Bone marrow (tissue), 2 donors: ENCODE results near the gene CELSR1.

Experiments
- DNase-seq, 2 donors: peaks; one replicate each; lab custom pipeline; 2025; lab: John Stamatoyannopoulos, UW

Gene CELSR1

DNA sequence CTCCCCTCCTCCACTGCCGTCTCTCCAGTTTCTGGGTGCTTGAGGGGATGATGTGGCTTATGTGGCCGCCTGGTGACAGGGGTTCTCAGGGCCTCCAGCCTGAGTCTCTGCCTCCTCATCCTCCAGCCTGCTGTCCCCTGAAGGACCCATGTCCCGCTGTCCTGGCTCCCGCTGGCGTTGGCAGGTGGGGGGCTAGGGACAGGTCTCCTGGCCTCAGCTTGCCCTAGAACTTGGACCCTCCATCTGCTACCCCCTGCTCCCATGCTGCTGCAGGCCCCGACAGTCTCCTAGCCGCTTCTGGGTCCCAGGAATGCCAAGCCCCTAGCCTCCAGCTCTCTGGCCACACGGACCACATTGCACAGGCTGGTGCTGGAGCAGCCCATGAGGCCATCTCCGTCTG, 13.9 kb upstream of the CELSR1 start:
- no peak for DNase-seq

- DNase-seq: no peak
Observed at GRCh38 chr22:46549971-46550641, 12.7 kb upstream of the CELSR1 start.

DNA sequence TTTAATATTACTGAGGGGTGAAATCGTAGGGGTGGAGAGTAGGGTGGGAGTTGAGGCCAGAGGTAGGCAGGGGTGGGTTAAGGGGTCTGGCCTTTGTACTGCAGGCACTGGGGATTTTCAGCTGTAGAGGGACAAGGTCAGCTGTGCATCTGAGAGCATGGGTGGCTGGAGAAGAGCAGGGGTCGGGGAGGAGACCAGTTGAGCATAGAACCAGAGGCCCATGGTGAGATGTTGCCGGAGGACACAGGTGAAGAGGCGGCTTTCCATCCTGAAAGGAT, 12.1 kb upstream of the CELSR1 start:
- DNase-seq: no peak

GRCh38 chr22:46547883-46548244, 10.4 kb upstream of the CELSR1 start:
- no peak for DNase-seq

DNA sequence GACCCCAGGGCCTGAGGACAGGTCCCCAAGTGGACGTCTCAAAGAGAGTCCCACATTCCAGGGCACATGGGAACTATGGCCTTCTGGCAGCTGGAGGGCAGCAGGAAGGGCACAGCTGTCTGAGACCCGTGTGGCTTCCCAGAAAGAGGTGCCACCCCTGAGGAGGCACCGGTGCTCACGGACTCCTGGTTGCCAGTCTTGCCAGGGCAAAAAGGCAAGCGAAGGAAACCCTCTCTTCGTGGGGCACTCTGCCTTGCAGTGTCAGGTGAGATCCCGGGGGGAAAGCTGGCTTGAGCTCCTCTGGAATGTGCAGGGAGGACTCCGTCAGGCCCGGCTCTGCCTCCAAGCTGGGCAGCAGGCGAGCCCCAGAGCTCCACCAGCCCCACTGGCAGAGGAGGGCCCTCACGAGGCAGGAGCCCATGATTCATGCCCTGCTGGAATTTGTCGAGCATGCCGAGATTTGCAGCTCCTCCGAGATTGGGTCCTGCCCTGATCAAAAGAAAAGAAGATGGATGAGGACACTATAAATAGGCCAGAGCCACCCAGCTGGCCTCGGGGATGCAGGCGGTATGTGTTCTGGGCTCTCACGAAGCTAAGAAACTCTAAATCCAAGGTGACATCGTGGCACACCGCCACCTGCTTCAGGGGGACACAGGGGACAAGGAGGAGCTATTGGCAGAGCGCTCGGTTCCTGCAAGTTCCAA, 9.9 kb upstream of the CELSR1 start:
- no peak for DNase-seq

DNA sequence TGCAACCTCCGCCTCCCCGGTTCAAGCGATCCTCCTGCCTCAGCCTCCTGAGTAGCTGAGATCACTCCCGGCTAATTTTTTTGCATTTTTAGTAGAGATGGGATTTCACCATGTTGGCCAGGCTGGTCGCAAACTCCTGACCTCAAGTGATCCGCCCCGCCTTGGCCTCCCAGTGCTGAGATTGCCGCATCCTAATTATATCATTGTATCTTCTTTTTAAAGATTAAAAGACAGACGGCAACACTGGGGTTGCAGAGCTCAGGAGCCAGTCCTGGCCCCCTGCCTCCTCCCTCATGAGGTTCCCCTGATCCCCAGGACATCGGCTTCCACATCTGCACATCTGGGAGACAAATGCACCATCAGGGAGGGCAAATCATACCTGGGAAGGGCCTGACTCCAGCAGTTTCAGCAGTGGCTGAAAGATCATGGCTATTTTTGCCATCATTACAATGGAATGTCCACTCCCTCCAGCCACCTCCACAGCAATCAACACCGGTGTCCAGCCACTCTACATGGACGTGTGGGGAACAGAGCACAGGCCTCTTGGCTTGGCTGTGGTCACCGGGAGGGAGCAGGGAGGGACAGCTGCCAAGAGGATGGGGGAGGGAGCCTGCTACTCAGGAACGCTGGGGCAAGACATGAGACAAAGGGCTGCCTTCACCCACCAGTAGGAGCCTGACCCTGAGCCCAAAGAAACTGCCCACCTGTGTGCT, 9.2 kb upstream of the CELSR1 start:
- DNase-seq: no peak

GRCh38 chr22:46545086-46545792, 7.8 kb upstream of the CELSR1 start:
- DNase-seq: peak in 1 of 2 donors; percentile 2

DNA sequence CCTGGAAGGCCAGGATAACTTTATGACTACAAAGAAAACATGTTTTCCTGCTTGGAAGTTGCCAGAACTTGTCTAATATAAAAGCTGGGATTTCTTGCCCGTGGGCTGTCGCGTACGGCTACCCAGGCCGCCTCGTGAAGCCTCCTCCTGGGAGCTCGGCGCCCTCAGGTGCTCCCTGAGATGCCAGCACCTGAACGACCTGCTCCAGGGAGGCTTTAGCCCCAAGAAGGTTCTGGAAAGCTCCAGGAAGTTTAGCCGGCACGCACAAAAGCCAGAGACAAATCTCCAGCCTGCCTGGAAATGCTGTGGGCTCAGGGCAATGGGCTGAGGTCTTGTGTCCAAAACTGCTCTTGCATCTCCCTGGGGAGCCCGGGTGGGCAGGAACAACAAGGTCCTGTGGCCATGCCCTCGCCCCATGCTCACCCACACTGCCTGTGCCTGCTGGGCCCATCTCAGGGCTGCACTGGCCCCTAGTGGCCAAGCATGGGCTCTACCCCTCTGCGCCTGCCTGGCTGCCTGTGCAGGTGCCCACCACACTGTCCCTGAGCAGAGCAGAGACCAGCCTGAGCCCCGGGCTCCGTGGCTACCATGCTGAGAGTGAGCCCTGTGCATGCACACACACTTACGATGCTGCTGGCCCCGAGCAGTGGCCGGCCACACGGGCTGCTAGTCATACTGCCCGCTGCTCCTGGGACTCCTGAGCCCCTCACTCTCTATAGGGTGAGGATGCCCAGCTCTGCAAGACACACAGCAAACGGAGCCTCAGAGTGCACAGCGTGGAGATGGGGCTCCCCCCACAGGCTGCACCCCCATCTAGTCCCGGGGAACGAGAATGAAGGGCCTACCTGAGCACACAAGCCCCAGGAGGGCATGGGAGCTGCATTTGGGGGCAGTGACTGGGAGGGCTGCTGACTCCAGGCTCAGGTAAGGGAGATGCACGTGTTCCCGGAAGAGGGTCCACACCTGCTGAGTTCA, 4.9 kb upstream of the CELSR1 start:
- DNase-seq: peak; percentile 38 to 47

DNA sequence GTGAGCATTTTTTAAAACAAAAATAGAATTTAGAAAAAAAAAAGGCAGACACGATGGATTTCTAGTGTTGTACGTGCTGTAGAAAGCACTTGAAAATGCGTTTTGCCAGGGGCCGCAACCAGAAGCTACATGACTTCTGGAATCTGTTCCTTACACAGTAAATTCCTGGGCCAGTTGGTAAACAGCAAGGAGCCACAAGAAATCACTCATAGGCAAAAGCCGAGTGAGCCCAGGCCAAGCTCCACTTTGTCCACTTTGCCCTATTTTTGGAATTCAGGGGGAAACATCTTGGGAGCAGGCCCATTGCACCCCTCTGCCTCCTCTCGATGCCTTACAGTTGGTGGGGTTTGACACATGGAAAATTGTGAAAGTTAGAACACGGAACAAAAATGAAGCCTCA, 4.1 kb upstream of the CELSR1 start:
- DNase-seq: no peak

DNA sequence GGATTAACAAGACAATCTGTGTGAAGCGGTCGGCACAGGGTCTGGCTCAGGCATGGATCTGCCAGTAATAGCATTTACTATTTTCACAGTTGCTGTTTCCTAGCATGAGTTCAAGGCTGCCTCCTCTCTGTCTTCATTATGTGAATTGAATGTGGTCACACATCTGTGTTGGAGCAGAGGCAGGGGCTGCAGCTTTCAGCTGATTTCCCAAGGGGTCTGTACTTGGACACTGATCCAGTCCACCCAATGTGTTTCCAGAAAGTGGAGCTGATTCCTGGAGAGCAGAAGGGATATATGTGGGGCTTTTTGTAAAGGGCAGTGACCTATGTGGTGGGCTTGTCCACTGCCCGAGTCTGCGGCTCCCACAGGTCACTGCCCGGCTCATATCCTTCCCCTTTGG, 3.5 kb upstream of the CELSR1 start:
- DNase-seq: no peak

- no peak for DNase-seq
Observed at GRCh38 chr22:46539169-46539568, 1.7 kb upstream of the CELSR1 start.

- no peak for DNase-seq
Observed at GRCh38 chr22:46538814-46539160, 1.4 kb upstream of the CELSR1 start.

DNA sequence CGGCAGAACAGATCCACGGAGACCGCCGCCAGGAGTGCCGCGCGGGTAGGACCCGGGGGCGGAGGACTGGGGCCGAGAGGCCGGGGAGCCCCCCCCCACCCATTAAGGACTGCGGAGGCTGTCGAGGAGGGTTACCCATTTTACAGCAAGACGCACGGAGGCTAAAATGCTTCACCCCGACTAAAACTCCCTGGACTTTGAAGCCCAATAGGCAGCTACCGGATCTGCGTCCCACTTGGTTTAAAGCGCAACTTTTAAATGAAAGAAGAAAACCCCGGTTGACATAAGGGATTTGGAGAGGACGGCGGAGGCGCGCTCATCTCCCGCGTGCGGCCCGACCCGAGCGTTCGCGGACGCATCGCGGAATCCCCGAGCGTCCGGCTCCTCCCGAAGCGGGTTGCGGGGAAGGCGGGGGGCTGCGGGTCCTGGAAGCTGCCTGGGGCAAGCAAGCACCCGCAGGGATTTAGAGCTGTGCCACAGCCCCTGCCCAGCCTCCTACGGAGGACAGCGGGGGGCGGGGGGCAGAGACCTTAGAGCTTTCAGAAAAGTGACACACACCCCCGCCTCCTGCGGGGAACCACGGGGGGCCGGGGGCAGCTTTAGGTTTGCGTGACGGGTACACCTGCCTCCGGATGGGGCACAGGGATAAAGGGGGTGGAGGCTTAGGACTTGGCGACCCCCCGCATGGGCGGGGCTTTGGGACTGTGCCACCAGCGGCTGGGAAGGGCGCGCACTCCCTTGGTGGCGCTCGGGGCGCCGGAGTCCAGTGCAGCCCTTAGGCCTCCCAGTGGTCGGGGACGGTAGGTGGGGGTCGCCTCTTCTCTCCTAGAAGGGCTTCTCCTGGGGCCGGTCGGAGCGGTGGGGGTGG, 760 bp upstream of the CELSR1 start:
- no peak for DNase-seq

GRCh38 chr22:46536537-46537224, 739 bp downstream of the CELSR1 start:
- DNase-seq: no peak

DNA sequence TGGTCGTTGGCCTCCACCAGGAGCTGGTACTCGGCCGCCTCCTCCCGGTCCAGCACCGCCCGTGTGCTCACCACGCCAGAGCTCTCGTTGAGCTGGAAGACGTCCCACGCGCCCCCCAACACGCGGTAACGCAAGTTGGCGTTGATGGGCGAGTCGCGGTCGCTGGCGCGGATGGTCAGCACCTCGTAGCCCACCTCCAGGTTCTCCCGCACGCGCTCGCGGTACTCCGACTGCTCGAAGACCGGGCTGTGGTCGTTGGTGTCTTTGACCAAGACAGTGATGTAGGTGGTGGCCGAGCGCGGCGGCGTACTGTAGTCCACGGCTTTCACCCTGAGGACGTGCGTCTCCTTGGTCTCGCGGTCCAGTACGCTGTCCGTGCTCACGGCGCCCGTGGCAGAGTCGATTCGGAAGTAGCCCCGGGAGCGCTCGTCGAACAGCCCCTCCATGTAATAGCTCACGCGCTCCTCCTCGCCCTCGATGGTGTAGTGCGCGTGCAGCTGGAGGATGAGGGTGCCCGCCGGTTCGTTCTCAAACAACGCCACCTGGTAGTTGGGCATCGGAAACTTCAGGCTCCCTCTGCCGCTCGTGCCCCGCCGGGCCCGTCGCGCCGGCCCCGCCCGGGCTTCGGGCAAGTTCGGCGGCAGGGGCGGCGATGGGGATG, 1.4 kb downstream of the CELSR1 start:
- DNase-seq: no peak

DNA sequence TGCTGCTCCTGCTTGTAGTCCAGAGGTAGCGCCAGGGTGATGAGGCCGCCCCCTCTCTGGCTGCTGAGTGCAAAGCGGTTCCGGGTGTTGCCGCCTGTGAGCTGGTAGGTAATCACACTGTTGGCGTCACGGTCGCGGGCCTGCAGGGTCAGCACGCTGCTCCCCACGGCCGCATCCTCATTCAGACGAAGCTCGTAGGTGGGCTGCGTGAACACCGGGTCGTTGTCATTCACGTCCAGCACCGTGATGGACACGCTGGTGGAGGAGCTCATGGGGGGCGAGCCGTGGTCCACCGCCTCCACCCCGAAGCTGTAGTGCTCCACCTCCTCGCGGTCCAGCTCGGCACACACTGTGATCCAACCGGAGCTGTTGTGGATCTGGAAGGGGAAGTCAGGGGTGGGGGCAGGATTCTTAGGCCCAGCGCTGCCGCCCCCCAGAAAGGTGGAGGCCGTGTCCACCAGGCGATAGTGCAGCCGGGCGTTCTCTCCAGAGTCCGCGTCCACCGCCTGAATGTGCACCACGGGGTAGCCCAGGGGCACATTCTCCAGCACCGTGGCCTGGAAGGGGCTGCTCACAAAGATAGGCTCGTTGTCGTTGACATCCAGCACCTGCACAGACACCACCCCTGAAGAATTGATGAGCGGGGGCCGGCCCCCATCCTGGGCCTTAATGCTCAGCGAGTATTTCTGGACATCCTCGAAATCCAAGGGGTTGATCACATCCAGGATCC, 2.4 kb downstream of the CELSR1 start:
- DNase-seq: no peak

DNA sequence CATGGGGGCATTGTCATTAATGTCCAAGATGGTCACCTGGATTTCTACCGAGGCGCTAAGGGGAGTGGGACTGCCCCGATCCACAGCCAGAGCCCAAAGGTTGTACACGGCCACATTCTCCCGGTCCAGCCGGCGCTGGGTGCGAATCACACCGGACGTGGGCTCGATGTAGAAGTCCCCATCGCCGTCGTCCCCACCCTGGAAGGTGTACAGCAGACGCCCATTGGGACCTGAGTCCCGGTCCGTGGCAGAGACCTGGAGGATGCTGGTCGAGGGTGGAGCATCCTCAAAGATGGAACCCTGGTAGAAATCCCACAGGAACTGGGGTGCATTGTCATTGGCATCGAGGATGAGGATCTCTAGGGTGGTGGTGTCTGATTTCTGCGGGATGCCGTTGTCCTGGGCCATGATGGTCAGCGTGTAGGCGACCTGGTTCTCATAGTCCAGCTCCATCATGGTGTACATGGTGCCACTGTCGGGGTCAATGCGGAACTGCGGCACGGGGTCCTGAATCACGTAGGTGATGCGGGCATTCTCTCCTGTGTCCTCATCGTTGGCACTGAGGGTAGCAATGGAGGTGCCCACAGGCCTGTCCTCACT, 3.1 kb downstream of the CELSR1 start:
- no peak for DNase-seq

- DNase-seq: no peak
Observed at GRCh38 chr22:46533070-46533833, 4.2 kb downstream of the CELSR1 start.
